ENCODE data around the gene SLC22A6.

Gene SLC22A6

GRCh38 chr11:62985041-62985750 is 429 bp upstream of the SLC22A6 start:
- Histone ChIP-seq H2BK120ac (ENCODE audit: low read depth, low read length) (no peak overlapping the region), H3K4me1 (ENCODE audit: control insufficient read depth, insufficient read depth, low read depth, low read length) (no peaks in the 10 kb centered on the region), H3K23ac (ENCODE audit: low read length in 2 of 2) (no peak overlapping the region), H4K91ac (ENCODE audit: low read length) (no peak overlapping the region), H3K18ac (ENCODE audit: low read depth in 1 of 2, low read length in 2 of 2) (no peak overlapping the region), H3K79me1 (replicated peaks; ENCODE audit: low read length, poor library complexity, severe bottlenecking) (no peaks in the 10 kb centered on the region), H4K8ac (ENCODE audit: low read length) (no peak overlapping the region), H3K4me3 (ENCODE audit: insufficient read depth in 1 of 2, low read depth in 1 of 2, low read length in 2 of 2) (no peak overlapping the region), H3K4me2 (ENCODE audit: low read length, poor library complexity, severe bottlenecking) (no peak overlapping the region), H3K36me3 (ENCODE audit: control insufficient read depth in 1 of 2, insufficient read depth in 2 of 2, low read depth in 1 of 2, low read length in 2 of 2) (no peaks in the 10 kb centered on the region), H3K14ac (ENCODE audit: low read length in 2 of 2) (no peak overlapping the region), H3K27ac (ENCODE audit: low read length, poor library complexity, severe bottlenecking) (no peak overlapping the region), H2AFZ (ENCODE audit: low read depth, low read length) (no peak overlapping the region), H2AK5ac (ENCODE audit: low read length, severe bottlenecking) (no peak overlapping the region), H2BK15ac (ENCODE audit: low read depth, poor library complexity, severe bottlenecking) (no peak overlapping the region), H2BK12ac (ENCODE audit: low read length in 2 of 2) (no peak overlapping the region), H3K4ac (ENCODE audit: low read depth in 1 of 2, low read length in 2 of 2) (no peak overlapping the region), H3K9me3 (ENCODE audit: control insufficient read depth, low read length) (no peaks in the 10 kb centered on the region), H3K9ac (ENCODE audit: low read length) (no peak overlapping the region), H3K27me3 (ENCODE audit: control insufficient read depth in 1 of 2, insufficient read depth in 1 of 2, low read length in 2 of 2) (peaks cover 16 to 46% of the 10 kb centered on the region in 2 experiments), H2BK5ac (ENCODE audit: low read depth, low read length, poor library complexity, severe bottlenecking) (no peak overlapping the region)
- 89% methylated on average over 3 of the region's 3 CpGs for WGBS
- DNase-seq = no peak

- Histone ChIP-seq H3K14ac (ENCODE audit: low read length in 2 of 2) (no peak overlapping the region), H2AFZ (ENCODE audit: low read depth, low read length) (no peak overlapping the region), H2BK12ac (ENCODE audit: low read length in 2 of 2) (no peak overlapping the region), H2BK15ac (ENCODE audit: low read depth, poor library complexity, severe bottlenecking) (no peak overlapping the region), H3K18ac (ENCODE audit: low read depth in 1 of 2, low read length in 2 of 2) (no peak overlapping the region), H2BK5ac (ENCODE audit: low read depth, low read length, poor library complexity, severe bottlenecking) (no peak overlapping the region), H2BK120ac (ENCODE audit: low read depth, low read length) (no peak overlapping the region), H3K9ac (ENCODE audit: low read length) (no peak overlapping the region), H4K8ac (ENCODE audit: low read length) (no peak overlapping the region), H3K4me2 (ENCODE audit: low read length, poor library complexity, severe bottlenecking) (no peak overlapping the region), H3K9me3 (ENCODE audit: control insufficient read depth, low read length) (no peaks in the 10 kb centered on the region), H2AK5ac (ENCODE audit: low read length, severe bottlenecking) (no peak overlapping the region), H3K27ac (ENCODE audit: low read length, poor library complexity, severe bottlenecking) (no peak overlapping the region), H3K4me1 (ENCODE audit: control insufficient read depth, insufficient read depth, low read depth, low read length) (no peaks in the 10 kb centered on the region), H3K36me3 (ENCODE audit: control insufficient read depth in 1 of 2, insufficient read depth in 2 of 2, low read depth in 1 of 2, low read length in 2 of 2) (no peaks in the 10 kb centered on the region), H4K91ac (ENCODE audit: low read length) (no peak overlapping the region), H3K27me3 (ENCODE audit: control insufficient read depth in 1 of 2, insufficient read depth in 1 of 2, low read length in 2 of 2) (peaks cover 16 to 39% of the 10 kb centered on the region in 2 experiments), H3K4me3 (ENCODE audit: insufficient read depth in 1 of 2, low read depth in 1 of 2, low read length in 2 of 2) (no peak overlapping the region), H3K79me1 (replicated peaks; ENCODE audit: low read length, poor library complexity, severe bottlenecking) (no peaks in the 10 kb centered on the region), H3K4ac (ENCODE audit: low read depth in 1 of 2, low read length in 2 of 2) (no peak overlapping the region), H3K23ac (ENCODE audit: low read length in 2 of 2) (no peak overlapping the region)
- WGBS = 82% methylated on average over 13 of the region's 13 CpGs
- no peak for DNase-seq
Measured at GRCh38 chr11:62983536-62984199, 1.1 kb downstream of the SLC22A6 start.

GRCh38 chr11:62981743-62982142 is 3.0 kb downstream of the SLC22A6 start:
- no peak overlapping the region for H2BK120ac ChIP-seq (ENCODE audit: low read depth, low read length)
- no peak overlapping the region for H3K9ac ChIP-seq (ENCODE audit: low read length)
- H3K23ac ChIP-seq (ENCODE audit: low read length in 2 of 2) = no peak overlapping the region
- H3K4me2 ChIP-seq (ENCODE audit: low read length, poor library complexity, severe bottlenecking) = no peak overlapping the region
- H2AK5ac ChIP-seq (ENCODE audit: low read length, severe bottlenecking) = no peak overlapping the region
- H3K9me3 ChIP-seq (ENCODE audit: control insufficient read depth, low read length) = no peaks in the 10 kb centered on the region
- H2BK5ac ChIP-seq (ENCODE audit: low read depth, low read length, poor library complexity, severe bottlenecking) = no peak overlapping the region
- H3K79me1 ChIP-seq (replicated peaks; ENCODE audit: low read length, poor library complexity, severe bottlenecking) = no peaks in the 10 kb centered on the region
- H3K27me3 ChIP-seq (ENCODE audit: control insufficient read depth in 1 of 2, insufficient read depth in 1 of 2, low read length in 2 of 2) = peaks cover 7 to 35% of the 10 kb centered on the region in 2 experiments
- no peak for DNase-seq
- no peak overlapping the region for H2BK15ac ChIP-seq (ENCODE audit: low read depth, poor library complexity, severe bottlenecking)
- H3K4me3 ChIP-seq (ENCODE audit: insufficient read depth in 1 of 2, low read depth in 1 of 2, low read length in 2 of 2) = no peak overlapping the region
- no peak overlapping the region for H2BK12ac ChIP-seq (ENCODE audit: low read length in 2 of 2)
- no peak overlapping the region for H3K18ac ChIP-seq (ENCODE audit: low read depth in 1 of 2, low read length in 2 of 2)
- no peak overlapping the region for H3K14ac ChIP-seq (ENCODE audit: low read length in 2 of 2)
- 53% methylated on average over 6 of the region's 7 CpGs for WGBS
- H3K4ac ChIP-seq (ENCODE audit: low read depth in 1 of 2, low read length in 2 of 2) = no peak overlapping the region
- no peaks in the 10 kb centered on the region for H3K36me3 ChIP-seq (ENCODE audit: control insufficient read depth in 1 of 2, insufficient read depth in 2 of 2, low read depth in 1 of 2, low read length in 2 of 2)
- no peak overlapping the region for H2AFZ ChIP-seq (ENCODE audit: low read depth, low read length)
- H3K4me1 ChIP-seq (ENCODE audit: control insufficient read depth, insufficient read depth, low read depth, low read length) = no peaks in the 10 kb centered on the region
- H4K91ac ChIP-seq (ENCODE audit: low read length) = no peak overlapping the region
- no peak overlapping the region for H3K27ac ChIP-seq (ENCODE audit: low read length, poor library complexity, severe bottlenecking)
- H4K8ac ChIP-seq (ENCODE audit: low read length) = no peak overlapping the region

- no peak overlapping the region for H3K4me3 ChIP-seq (ENCODE audit: insufficient read depth in 1 of 2, low read depth in 1 of 2, low read length in 2 of 2)
- 40% methylated on average over 1 of the region's 1 CpG for WGBS
- H3K23ac ChIP-seq (ENCODE audit: low read length in 2 of 2) = no peak overlapping the region
- H4K8ac ChIP-seq (ENCODE audit: low read length) = no peak overlapping the region
- H3K36me3 ChIP-seq (ENCODE audit: control insufficient read depth in 1 of 2, insufficient read depth in 2 of 2, low read depth in 1 of 2, low read length in 2 of 2) = no peaks in the 10 kb centered on the region
- no peak overlapping the region for H3K14ac ChIP-seq (ENCODE audit: low read length in 2 of 2)
- H2BK120ac ChIP-seq (ENCODE audit: low read depth, low read length) = no peak overlapping the region
- no peak overlapping the region for H3K4ac ChIP-seq (ENCODE audit: low read depth in 1 of 2, low read length in 2 of 2)
- no peaks in the 10 kb centered on the region for H3K9me3 ChIP-seq (ENCODE audit: control insufficient read depth, low read length)
- H2AFZ ChIP-seq (ENCODE audit: low read depth, low read length) = no peak overlapping the region
- peak; percentile 4 for DNase-seq
- no peak overlapping the region for H3K18ac ChIP-seq (ENCODE audit: low read depth in 1 of 2, low read length in 2 of 2)
- no peak overlapping the region for H3K27ac ChIP-seq (ENCODE audit: low read length, poor library complexity, severe bottlenecking)
- no peaks in the 10 kb centered on the region for H3K4me1 ChIP-seq (ENCODE audit: control insufficient read depth, insufficient read depth, low read depth, low read length)
- H4K91ac ChIP-seq (ENCODE audit: low read length) = no peak overlapping the region
- H2BK12ac ChIP-seq (ENCODE audit: low read length in 2 of 2) = no peak overlapping the region
- H2BK15ac ChIP-seq (ENCODE audit: low read depth, poor library complexity, severe bottlenecking) = no peak overlapping the region
- H3K79me1 ChIP-seq (replicated peaks; ENCODE audit: low read length, poor library complexity, severe bottlenecking) = no peaks in the 10 kb centered on the region
- no peak overlapping the region for H2AK5ac ChIP-seq (ENCODE audit: low read length, severe bottlenecking)
- peaks cover 16 to 43% of the 10 kb centered on the region in 2 experiments for H3K27me3 ChIP-seq (ENCODE audit: control insufficient read depth in 1 of 2, insufficient read depth in 1 of 2, low read length in 2 of 2)
- H2BK5ac ChIP-seq (ENCODE audit: low read depth, low read length, poor library complexity, severe bottlenecking) = no peak overlapping the region
- no peak overlapping the region for H3K9ac ChIP-seq (ENCODE audit: low read length)
- no peak overlapping the region for H3K4me2 ChIP-seq (ENCODE audit: low read length, poor library complexity, severe bottlenecking)
Measured at GRCh38 chr11:62980133-62980760, 4.5 kb downstream of the SLC22A6 start.

All from mesenchymal stem cell (in vitro differentiated cells and primary cell).